ENCODE results near the gene LMF1.

- TF ChIP-seq CTCF (IDR thresholded peaks at IDR 0.05) (no peak), POLR2A (IDR thresholded peaks at IDR 0.05) (no peak)
These were observed 102.4 kb downstream of the LMF1 start for GRCh38 chr16:868386-868755.
